ENCODE data around the gene PSMD9. TPM values are rescaled to one million over a fixed set of nuclear protein-coding genes. Genes with fewer than 3 reads are reported as not detected.

The PSMD9 gene
- polyA plus RNA-seq, 1 donor (not counting 4 experiments of a cell fraction or from before 2014, with no cell fraction given) = 84.8 TPM

DNA sequence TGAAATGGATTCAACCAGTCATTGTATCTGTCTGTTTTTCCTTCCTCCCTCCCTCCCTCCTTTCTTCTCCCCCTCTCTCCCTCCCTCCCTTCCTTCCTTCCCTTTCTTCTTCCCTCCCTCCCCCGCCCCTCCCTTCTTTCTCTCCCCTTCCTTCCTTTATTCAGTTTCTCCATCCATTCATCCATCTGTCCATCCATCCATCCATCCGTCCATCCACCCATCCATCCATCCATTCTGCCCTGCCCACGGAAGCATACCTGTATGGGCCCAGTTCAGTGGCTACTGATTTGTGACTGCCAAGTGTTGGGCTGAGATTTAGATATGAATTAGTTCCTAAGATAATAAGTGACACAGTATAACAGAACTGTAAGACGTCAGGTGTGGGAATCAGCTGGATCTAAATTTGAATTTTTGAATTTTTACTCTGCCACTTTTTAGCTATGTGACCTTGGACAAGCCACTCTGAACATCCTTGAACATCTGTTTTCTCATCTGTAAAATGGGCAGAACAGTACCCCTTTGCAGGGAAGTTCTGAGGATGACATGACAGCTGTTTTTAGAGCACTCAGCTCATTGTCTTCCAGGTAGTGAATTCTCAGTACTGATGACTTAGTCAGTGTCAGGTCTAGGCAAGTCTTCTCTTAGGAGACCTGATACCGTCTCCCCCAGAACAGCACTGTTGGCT is 72.7 kb downstream of the PSMD9 start:
- DNase-seq (ENCODE audit: low read depth, low spot score) = no peak
- H3K4me1 ChIP-seq (ENCODE audit: control insufficient read depth, extremely low read depth, insufficient read depth, low read length) = peaks cover 16% of the 10 kb centered on the region
- TF ChIP-seq EZH2 (IDR thresholded peaks at IDR 0.05; ENCODE audit: low read length) = no peak
- TF ChIP-seq, protein P1, sequence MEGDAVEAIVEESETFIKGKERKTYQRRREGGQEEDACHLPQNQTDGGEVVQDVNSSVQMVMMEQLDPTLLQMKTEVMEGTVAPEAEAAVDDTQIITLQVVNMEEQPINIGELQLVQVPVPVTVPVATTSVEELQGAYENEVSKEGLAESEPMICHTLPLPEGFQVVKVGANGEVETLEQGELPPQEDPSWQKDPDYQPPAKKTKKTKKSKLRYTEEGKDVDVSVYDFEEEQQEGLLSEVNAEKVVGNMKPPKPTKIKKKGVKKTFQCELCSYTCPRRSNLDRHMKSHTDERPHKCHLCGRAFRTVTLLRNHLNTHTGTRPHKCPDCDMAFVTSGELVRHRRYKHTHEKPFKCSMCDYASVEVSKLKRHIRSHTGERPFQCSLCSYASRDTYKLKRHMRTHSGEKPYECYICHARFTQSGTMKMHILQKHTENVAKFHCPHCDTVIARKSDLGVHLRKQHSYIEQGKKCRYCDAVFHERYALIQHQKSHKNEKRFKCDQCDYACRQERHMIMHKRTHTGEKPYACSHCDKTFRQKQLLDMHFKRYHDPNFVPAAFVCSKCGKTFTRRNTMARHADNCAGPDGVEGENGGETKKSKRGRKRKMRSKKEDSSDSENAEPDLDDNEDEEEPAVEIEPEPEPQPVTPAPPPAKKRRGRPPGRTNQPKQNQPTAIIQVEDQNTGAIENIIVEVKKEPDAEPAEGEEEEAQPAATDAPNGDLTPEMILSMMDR (optimal IDR thresholded peaks at IDR 0.05 in 1 of 3, IDR thresholded peaks at IDR 0.05 in 1 of 3, conservative IDR thresholded peaks at IDR 0.05 in 1 of 3; ENCODE audit: extremely low read depth in 1 of 3, insufficient read depth in 2 of 3, low read length in 3 of 3) = no peak
- FAIRE-seq = peak; percentile 9
- H3K4me2 ChIP-seq (ENCODE audit: control insufficient read depth, extremely low read depth, insufficient read depth, low read depth, low read length) = no peak overlapping the region
- no peak overlapping the region for H3K27ac ChIP-seq (ENCODE audit: control insufficient read depth, insufficient read depth, low read length)
- H3K4me3 ChIP-seq (ENCODE audit: control insufficient read depth in 2 of 3, extremely low read depth in 1 of 3, insufficient read depth in 2 of 3, low read depth in 1 of 3, low read length in 3 of 3) = no peak overlapping the region
- no peaks in the 10 kb centered on the region for H3K79me2 ChIP-seq (ENCODE audit: control insufficient read depth, insufficient read depth, low read length)
- no peaks in the 10 kb centered on the region for H3K9me1 ChIP-seq (ENCODE audit: control insufficient read depth, extremely low read depth, insufficient read depth, low read length)
- H3K36me3 ChIP-seq (ENCODE audit: control insufficient read depth in 2 of 2, extremely low read depth in 1 of 2, insufficient read depth in 2 of 2, low read length in 2 of 2) = peaks cover 30 to 51% of the 10 kb centered on the region in 2 experiments
- H2AFZ ChIP-seq (ENCODE audit: control insufficient read depth, low read length) = no peak overlapping the region
- dilution Hi-C loops (cut with MboI; ENCODE audit: extremely low pct_ligation_motif_present, low sequenced_read_pairs) = no loop called here
- no peaks in the 10 kb centered on the region for H3K27me3 ChIP-seq (ENCODE audit: control insufficient read depth, extremely low read depth, insufficient read depth, low read length)
- no peaks in the 10 kb centered on the region for H4K20me1 ChIP-seq (ENCODE audit: control insufficient read depth, extremely low read depth, insufficient read depth, low read length)
- no peak overlapping the region for H3K9ac ChIP-seq (ENCODE audit: control insufficient read depth, extremely low read depth, insufficient read depth, low read length)
- no peaks in the 10 kb centered on the region for H3K9me3 ChIP-seq (ENCODE audit: control insufficient read depth, low read depth, low read length)

DNA sequence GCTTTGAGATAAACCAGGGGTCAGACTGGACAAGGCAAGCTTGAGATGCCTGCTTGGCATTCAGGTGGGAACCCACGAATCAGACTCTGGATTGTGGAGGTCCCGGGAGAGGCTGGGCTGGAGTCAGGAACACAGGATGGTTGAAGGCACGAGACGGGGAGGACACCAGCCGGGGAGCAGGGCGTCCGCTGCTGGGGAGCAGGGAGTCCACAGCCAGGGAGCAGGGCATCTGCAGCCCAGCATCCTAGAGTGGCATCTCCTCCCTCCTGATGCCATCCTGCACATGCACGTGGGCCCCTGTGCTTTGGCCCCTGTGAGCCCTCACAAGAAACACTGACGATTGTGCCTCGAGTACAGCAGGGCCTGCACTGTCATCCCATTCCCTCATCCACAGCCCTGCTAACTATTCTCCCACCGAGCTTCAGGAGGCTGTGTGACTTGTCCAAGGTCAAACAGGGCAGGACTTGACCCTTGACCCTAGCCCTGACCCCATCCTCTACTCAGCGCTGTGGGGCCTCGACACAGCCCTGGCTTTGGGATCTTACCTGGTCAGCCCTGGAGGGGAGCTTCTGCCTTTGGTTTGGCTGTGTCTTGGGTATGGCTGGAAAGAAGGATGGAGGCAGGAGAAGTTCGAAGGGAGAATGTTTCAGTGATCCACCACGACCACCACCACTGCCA is 74.9 kb downstream of the PSMD9 start:
- Histone ChIP-seq H3K4me2 (ENCODE audit: control insufficient read depth, extremely low read depth, insufficient read depth, low read depth, low read length) (no peak overlapping the region), H3K27ac (ENCODE audit: control insufficient read depth, insufficient read depth, low read length) (no peak overlapping the region), H3K4me1 (ENCODE audit: control insufficient read depth, extremely low read depth, insufficient read depth, low read length) (peaks cover 16% of the 10 kb centered on the region), H3K4me3 (ENCODE audit: control insufficient read depth in 2 of 3, extremely low read depth in 1 of 3, insufficient read depth in 2 of 3, low read depth in 1 of 3, low read length in 3 of 3) (no peak overlapping the region), H4K20me1 (ENCODE audit: control insufficient read depth, extremely low read depth, insufficient read depth, low read length) (no peaks in the 10 kb centered on the region), H3K27me3 (ENCODE audit: control insufficient read depth, extremely low read depth, insufficient read depth, low read length) (no peaks in the 10 kb centered on the region), H2AFZ (ENCODE audit: control insufficient read depth, low read length) (no peak overlapping the region), H3K9me3 (ENCODE audit: control insufficient read depth, low read depth, low read length) (no peaks in the 10 kb centered on the region), H3K36me3 (ENCODE audit: control insufficient read depth in 2 of 2, extremely low read depth in 1 of 2, insufficient read depth in 2 of 2, low read length in 2 of 2) (peaks cover 38 to 62% of the 10 kb centered on the region in 2 experiments), H3K9ac (ENCODE audit: control insufficient read depth, extremely low read depth, insufficient read depth, low read length) (no peak overlapping the region), H3K9me1 (ENCODE audit: control insufficient read depth, extremely low read depth, insufficient read depth, low read length) (no peaks in the 10 kb centered on the region), H3K79me2 (ENCODE audit: control insufficient read depth, insufficient read depth, low read length) (no peaks in the 10 kb centered on the region)
- FAIRE-seq (no peak), DNase-seq (ENCODE audit: low read depth, low spot score) (no peak)
- dilution Hi-C loops (cut with MboI; ENCODE audit: extremely low pct_ligation_motif_present, low sequenced_read_pairs) = no loop called here
- TF ChIP-seq, protein P1 (optimal IDR thresholded peaks at IDR 0.05 in 1 of 3, IDR thresholded peaks at IDR 0.05 in 1 of 3, conservative IDR thresholded peaks at IDR 0.05 in 1 of 3; ENCODE audit: extremely low read depth in 1 of 3, insufficient read depth in 2 of 3, low read length in 3 of 3) = no peak
- no peak for TF ChIP-seq EZH2 (IDR thresholded peaks at IDR 0.05; ENCODE audit: low read length)
